Uterus (tissue), 4 donors: ENCODE data around the gene TAS2R41. TPM values are rescaled to one million over a fixed set of nuclear protein-coding genes. Genes with fewer than 3 reads are reported as not detected.

Source experiments
- DNase-seq, 2 donors: peaks; one replicate each; pipeline ENCODE4 v3.0.0-alpha.2; 2019 to 2020
- H3K27ac ChIP-seq, 2 donors: fragments of 200-600 bp; sonication (generic); 1 replicate in 1 of 2; 2 replicates in 1 of 2; pipeline ENCODE4 v1.5.1; 2016 to 2018
- H3K27me3 ChIP-seq, 2 donors: fragments of 200-600 bp; sonication (generic); one replicate each; pipeline ENCODE4 v1.5.1; 2018 to 2019; ENCODE audit warnings: control low read depth in 1 of 2
- H3K36me3 ChIP-seq, 2 donors: fragments of 200-600 bp; sonication (generic); one replicate each; pipeline ENCODE4 v1.5.1; 2019; ENCODE audit warnings: control low read depth in 1 of 2
- H3K4me1 ChIP-seq, 2 donors: fragments of 200-600 bp; sonication (generic); one replicate each; pipeline ENCODE4 v1.5.1; 2018 to 2019; ENCODE audit warnings: control low read depth in 1 of 2
- H3K4me3 ChIP-seq, 2 donors: fragments of 200-600 bp; sonication (generic); 1 replicate in 1 of 2; 2 replicates in 1 of 2; pipeline ENCODE4 v1.5.1; 2018 to 2019; ENCODE audit warnings: mild to moderate bottlenecking in 1 of 2
- H3K9me3 ChIP-seq, 2 donors: fragments of 200-600 bp; sonication (generic); one replicate each; pipeline ENCODE4 v1.5.1; 2019; ENCODE audit warnings: control low read depth in 1 of 2
- CTCF ChIP-seq, 4 experiments: fragments of 200-600 bp in 2 of 4; fragments of 450-650 bp in 2 of 4; sonication (generic) in 2 of 4; IDR thresholded peaks; one replicate each; pipeline ENCODE4 v1.5.1; 2016 to 2019; ENCODE audit warnings: antibody characterized with exemption in 4 of 4, mild to moderate bottlenecking in 2 of 4, moderate library complexity in 1 of 4
- POLR2A ChIP-seq, 2 donors: fragments of 450-650 bp; IDR thresholded peaks; one replicate each; pipeline ENCODE4 v1.6.1; 2016; ENCODE audit warnings: antibody characterized with exemption in 2 of 2, mild to moderate bottlenecking in 1 of 2, moderate library complexity in 1 of 2
- intact Hi-C: fragments of 100-400 bp; cut with DNase I; formaldehyde crosslinking; loops from one replicate; pipeline ENCODE4 v1.15.1; 2023; ENCODE audit warnings: low total_unique reads
- total RNA-seq, 4 donors: library from RNA; depleted of rRNA in 3 of 4; stranded (reverse); fragments of >200 nt in 3 of 4; gene quantifications; one replicate each; pipeline versions ENCODE4 v1.1.0 to v1.2.4, GENCODE V29; 2014 to 2023
- donor health status: DM: yes; HTN: yes; CAD: no.

Gene TAS2R41
- total RNA-seq, 4 donors from 2014 or later = 3.3 TPM; not detected in 3

- Histone ChIP-seq H3K27ac (no peak overlapping the region), H3K27me3 (no peaks in the 10 kb centered on the region), H3K9me3 (no peaks in the 10 kb centered on the region), H3K36me3 (no peaks in the 10 kb centered on the region), H3K4me3 (no peak overlapping the region), H3K4me1 (no peaks in the 10 kb centered on the region)
- DNase-seq = no peak
- no peak for TF ChIP-seq CTCF (IDR thresholded peaks at IDR 0.05)
- no peak for TF ChIP-seq POLR2A (IDR thresholded peaks at IDR 0.05)
- intact Hi-C loops = no loop called here
Measured at GRCh38 chr7:143493751-143494150, 16.1 kb downstream of the TAS2R41 start.

GRCh38 chr7:143494622-143495021 lies 16.9 kb downstream of the TAS2R41 start:
- Histone ChIP-seq H3K36me3 (no peaks in the 10 kb centered on the region), H3K4me3 (no peak overlapping the region), H3K27me3 (no peaks in the 10 kb centered on the region), H3K27ac (no peak overlapping the region), H3K4me1 (no peaks in the 10 kb centered on the region), H3K9me3 (no peaks in the 10 kb centered on the region)
- TF ChIP-seq CTCF (IDR thresholded peaks at IDR 0.05) = no peak
- no peak for TF ChIP-seq POLR2A (IDR thresholded peaks at IDR 0.05)
- intact Hi-C loops = no loop called here
- no peak for DNase-seq

- H3K36me3 ChIP-seq = no peaks in the 10 kb centered on the region
- intact Hi-C loops = no loop called here
- H3K27me3 ChIP-seq = no peaks in the 10 kb centered on the region
- no peak for TF ChIP-seq CTCF (IDR thresholded peaks at IDR 0.05)
- TF ChIP-seq POLR2A (IDR thresholded peaks at IDR 0.05) = no peak
- H3K4me1 ChIP-seq = no peaks in the 10 kb centered on the region
- no peak overlapping the region for H3K27ac ChIP-seq
- H3K4me3 ChIP-seq = no peak overlapping the region
- H3K9me3 ChIP-seq = no peaks in the 10 kb centered on the region
- DNase-seq = no peak
Measured at GRCh38 chr7:143495851-143496250, 18.2 kb downstream of the TAS2R41 start.

- intact Hi-C loops = no loop called here
- H3K4me1 ChIP-seq = no peaks in the 10 kb centered on the region
- H3K36me3 ChIP-seq = no peaks in the 10 kb centered on the region
- H3K4me3 ChIP-seq = no peak overlapping the region
- no peak for TF ChIP-seq CTCF (IDR thresholded peaks at IDR 0.05)
- TF ChIP-seq POLR2A (IDR thresholded peaks at IDR 0.05) = no peak
- H3K9me3 ChIP-seq = no peaks in the 10 kb centered on the region
- H3K27me3 ChIP-seq = no peaks in the 10 kb centered on the region
- H3K27ac ChIP-seq = no peak overlapping the region
- DNase-seq = no peak
Measured at GRCh38 chr7:143496263-143496662, 18.6 kb downstream of the TAS2R41 start.

DNA sequence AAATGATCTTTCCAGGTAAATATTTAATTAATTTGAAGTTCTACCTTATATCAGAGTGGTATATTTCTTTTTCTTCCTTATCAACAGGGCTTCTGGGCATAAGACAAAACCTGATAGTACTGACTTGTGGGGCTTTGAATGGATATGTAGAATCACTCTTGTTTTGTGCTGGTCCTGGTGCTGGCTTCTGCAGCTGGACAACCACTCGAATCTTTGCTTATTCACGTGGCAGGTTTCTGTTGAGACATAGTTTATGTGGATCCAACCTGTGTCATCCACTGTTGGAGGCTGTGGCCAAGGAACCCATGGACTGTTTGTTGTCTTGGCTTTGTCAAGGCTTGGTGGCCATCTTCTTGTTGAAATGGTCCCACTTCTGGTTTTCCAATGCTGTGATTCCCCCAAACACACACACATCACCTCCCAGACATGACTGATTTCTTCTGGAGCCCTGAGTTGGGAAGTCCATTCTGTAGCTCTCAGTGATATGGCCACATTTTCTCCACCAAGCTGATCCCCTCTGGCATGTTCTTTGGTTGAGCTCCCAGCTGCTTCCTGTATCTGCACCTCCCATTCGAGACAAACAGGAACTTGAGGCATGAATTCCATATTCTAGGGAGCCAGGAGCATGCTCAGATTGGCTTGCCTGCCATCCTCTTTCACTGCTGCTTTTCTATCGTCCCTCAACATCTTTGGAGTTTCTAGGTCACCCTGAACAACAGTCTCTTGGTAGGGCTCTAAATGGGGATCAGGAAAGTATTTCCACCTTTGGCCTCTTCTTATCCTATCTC lies 19.5 kb downstream of the TAS2R41 start:
- Histone ChIP-seq H3K27ac (no peak overlapping the region), H3K27me3 (no peaks in the 10 kb centered on the region), H3K4me3 (no peak overlapping the region), H3K36me3 (no peaks in the 10 kb centered on the region), H3K9me3 (no peaks in the 10 kb centered on the region), H3K4me1 (no peaks in the 10 kb centered on the region)
- TF ChIP-seq POLR2A (IDR thresholded peaks at IDR 0.05) (no peak), CTCF (IDR thresholded peaks at IDR 0.05) (no peak)
- DNase-seq = no peak
- intact Hi-C loops = no loop called here
